ENCODE results near the gene TBCK.
"Not testable (repeated sequence)": the region's sequence is repeated elsewhere in the genome, so short reads cannot be mapped to it uniquely, and the experiment has no call there.

TBCK gene

GRCh38 chr4:106315968-106316772 is at the start of gene TBCK, which contains the start of gene AIMP1:
Gene TBCK, minus strand, starts transcription at chr4:106316209. Its CDS starts 7,249 bp downstream, at chr4:106308960.
Gene AIMP1, plus strand, starts transcription at chr4:106316550. Its CDS starts 8,460 bp downstream, at chr4:106325010.
- peak; percentile 69 for DNase-seq (ENCODE audit: low read depth)

DNA sequence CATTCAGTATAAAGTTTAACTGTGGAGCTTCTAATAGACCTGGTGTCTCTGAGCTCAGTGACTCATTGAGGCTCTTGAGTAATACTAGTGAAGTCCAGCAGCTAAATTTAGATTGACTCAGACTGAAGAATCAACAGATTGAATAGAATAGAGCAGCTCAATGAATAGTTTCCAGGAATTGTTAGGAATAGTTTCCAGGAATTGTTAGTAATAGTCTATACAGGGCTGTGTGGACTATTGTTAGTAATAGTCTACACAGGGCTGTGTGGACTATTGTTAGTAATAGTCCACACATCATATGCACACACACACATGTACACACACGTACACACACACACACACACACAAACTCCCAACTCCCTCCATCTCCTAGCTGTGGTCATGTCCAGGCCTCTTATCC is 49.6 kb upstream of the TBCK start:
- DNase-seq (ENCODE audit: low read depth) = no peak

DNA sequence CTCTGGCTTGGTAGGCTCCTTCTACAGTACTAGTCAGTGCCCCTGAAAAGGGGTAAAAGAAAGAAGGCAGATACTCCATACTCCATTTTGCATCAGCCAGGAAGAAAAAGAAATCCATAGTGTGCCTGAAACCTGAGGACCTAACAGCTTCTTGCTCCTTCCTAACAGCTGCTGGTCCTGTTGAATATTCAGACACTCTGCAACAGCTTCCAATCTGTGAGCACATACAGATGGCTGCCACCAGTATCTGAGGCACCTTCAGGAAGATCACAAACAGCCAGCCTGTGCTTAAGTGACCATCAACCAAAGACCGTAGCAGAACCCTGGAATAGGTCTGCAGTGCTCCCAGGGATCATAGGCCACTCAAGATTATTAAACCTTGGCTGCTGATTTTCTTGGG is 48.3 kb upstream of the TBCK start:
- no peak for DNase-seq (ENCODE audit: low read depth)

- DNase-seq (ENCODE audit: low read depth) = no peak
Measured at GRCh38 chr4:106362086-106362825, 46.2 kb upstream of the TBCK start.

DNA sequence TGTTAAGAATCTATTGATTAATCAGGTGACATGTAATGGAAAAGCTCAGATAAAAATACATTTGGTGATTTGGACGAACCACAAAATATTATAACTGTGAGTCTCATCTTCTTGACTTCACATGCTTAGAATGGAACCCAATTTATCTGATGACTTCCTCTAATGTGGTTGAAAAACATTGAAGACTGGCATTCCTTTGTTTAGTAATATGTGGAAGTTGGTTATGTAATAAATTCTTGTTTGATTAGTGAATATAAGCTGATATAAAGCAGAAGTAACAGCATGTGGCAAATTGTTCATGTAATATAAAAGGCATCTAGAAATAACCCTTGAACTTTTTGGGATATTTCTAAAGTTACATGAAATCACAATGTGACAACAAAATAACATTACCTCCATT is 42.9 kb upstream of the TBCK start:
- DNase-seq (ENCODE audit: low read depth) = no peak

DNA sequence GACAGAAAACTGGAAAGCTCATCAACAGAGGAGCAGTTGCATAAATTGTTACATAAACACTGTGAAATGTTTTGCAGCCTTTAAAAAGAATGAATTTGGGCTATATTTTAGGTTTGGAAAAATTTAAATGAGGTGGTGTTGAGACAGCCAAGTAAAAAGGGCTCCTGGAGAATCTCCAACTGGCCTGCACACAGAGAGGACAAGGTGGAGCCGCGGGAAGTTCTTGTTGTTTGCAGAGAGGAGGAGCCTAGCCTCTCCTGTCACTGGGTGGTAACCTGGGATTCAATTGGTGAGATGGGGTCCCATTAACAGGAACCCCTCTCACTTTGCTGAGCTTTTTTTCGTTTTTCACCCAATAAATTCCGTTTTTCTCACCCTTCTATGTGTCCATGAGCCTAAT is 39.2 kb upstream of the TBCK start:
- DNase-seq (ENCODE audit: low read depth) = no peak

- DNase-seq (ENCODE audit: low read depth) = no peak
Measured at GRCh38 chr4:106353786-106354185, 37.8 kb upstream of the TBCK start.

DNA sequence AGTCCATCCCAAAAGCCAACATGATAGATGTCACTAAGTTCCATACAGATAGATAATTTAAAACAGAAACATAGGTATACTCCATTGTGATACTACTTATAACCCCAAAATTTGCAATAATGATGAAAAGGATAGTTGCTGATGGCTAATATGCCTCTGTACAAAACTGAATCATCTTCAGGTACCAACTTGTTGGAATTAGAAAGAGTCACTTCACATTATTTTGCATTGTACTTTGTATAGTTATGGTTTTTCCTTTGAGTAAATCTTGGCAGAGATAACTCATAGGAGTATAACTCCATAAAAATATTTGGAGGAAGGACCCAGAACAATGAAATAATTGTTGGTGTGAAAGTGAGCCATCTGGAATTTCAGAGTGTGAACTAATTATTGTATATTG is 35.0 kb upstream of the TBCK start:
- DNase-seq (ENCODE audit: low read depth) = no peak

- DNase-seq (ENCODE audit: low read depth) = no peak
Measured at GRCh38 chr4:106347167-106347566, 31.2 kb upstream of the TBCK start.

- no peak for DNase-seq (ENCODE audit: low read depth)
Measured at GRCh38 chr4:106344647-106344970, 28.6 kb upstream of the TBCK start.

DNA sequence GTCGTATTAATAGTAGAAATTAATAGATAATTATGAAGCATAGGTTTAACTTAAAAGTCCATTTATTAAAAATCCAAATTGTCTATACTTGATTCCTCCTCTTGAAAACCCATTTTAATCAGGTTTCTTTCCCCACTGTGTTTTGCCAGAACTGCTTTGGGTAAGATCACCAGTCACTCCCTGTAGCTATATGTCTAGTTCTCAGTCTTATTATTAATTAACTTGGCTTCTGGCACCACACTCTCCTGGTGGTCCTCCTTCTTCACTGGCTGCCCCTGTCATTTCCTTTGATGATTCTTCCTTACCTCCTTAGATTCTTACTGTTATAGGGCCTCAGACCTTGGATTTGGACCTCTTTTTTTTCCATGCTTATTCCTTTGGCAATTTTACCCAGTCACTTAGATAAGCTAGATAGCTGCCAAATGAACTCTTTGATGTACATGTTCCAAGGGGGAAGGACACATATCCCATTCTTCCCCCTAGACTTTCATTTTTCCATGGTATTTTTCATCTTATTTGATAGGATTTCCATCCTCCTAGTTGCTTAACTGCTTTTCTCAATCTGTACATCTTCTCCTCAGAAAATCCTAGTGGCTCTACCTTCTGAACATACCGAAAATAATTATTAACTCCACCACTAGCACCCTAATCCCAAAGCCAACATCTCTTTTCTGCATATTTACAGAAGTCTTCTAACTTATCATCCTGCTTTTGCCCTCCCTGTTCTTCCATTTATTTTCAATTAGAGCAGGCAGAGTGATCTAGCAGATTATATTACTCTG is 28.0 kb upstream of the TBCK start:
- DNase-seq (ENCODE audit: low read depth) = no peak

GRCh38 chr4:106340774-106341173 is 24.8 kb upstream of the TBCK start:
- DNase-seq (ENCODE audit: low read depth) = no peak

GRCh38 chr4:106339431-106339830 is 23.4 kb upstream of the TBCK start:
- no peak for DNase-seq (ENCODE audit: low read depth)

- no peak for DNase-seq (ENCODE audit: low read depth)
Measured at GRCh38 chr4:106338671-106339070, 22.7 kb upstream of the TBCK start.

DNA sequence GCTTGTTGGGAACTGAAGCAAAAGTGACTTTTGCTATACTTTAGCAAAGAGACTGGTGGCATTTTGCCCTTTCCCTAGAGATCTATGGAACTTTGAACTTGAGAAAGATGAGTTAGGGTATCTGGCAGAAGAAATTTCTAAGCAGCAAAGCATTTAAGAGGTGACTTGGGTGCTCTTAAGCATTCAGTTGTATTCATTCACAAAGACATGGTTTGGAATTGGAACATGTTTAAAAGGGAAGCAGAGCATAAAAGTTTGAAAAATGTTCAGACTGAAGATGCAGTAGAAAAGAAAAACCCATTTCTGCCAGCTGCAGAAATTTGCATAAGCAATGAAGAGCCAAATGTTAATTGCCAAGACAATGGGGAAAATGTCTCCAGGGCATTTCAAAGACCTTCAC is 21.9 kb upstream of the TBCK start:
- DNase-seq (ENCODE audit: low read depth) = no peak

GRCh38 chr4:106336618-106337017 is 20.6 kb upstream of the TBCK start:
- DNase-seq (ENCODE audit: low read depth) = no peak

DNA sequence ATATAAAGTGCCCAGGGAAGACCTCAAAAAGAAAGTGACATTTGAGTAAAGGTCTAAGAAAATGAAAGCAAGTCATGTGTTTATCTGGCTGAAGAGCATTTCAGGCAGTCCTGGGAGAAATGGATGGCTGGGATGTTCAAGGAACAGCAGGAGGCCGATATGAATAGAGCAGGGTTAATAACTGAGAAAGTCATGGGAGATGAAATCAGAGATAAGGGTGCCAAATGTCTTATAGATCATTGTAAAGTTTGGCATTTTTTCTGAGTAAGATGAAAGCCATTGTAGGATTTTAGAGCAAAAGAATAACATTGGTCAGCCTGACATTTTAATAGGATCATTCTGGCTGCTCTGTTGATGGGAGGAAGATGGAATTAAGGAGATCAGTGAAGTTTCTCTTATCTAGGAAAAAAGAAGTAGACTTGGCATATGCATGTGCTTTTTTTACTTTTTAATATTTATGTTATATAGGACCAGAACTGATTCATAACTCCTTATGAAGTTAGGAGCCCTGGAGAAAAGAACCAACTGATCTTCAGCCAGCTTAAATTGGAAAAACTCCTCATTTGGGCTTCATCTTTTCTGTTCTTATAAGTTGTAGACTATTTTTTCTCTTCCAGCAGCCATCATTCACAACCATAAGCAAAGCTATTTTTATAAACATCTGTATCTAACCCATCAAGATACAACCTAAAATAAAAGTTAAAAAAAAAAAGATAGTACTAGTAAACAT is 18.9 kb upstream of the TBCK start:
- no peak for DNase-seq (ENCODE audit: low read depth)

GRCh38 chr4:106333186-106333585 is 17.2 kb upstream of the TBCK start:
- DNase-seq (ENCODE audit: low read depth) = no peak

- no peak for DNase-seq (ENCODE audit: low read depth)
Measured at GRCh38 chr4:106329041-106329618, 13.1 kb upstream of the TBCK start.

DNA sequence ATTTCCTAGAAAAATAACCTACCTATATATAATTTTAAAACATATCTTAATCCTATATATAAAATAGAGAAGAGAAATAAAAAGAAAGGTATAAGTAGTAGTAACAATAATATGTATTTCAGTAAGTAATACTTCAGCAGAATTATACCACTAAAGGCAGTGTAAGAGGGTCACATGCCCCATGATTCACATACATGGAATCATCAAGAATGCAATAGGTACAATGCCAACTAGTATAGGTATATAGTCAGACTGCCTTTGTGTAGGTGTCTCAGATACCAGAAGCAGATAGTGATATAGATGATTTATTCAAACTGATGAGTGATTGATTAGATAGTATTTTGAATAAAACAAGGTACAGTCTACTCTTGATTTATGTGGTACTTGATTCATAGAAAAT is 9.8 kb upstream of the TBCK start:
- no peak for DNase-seq (ENCODE audit: low read depth)

DNA sequence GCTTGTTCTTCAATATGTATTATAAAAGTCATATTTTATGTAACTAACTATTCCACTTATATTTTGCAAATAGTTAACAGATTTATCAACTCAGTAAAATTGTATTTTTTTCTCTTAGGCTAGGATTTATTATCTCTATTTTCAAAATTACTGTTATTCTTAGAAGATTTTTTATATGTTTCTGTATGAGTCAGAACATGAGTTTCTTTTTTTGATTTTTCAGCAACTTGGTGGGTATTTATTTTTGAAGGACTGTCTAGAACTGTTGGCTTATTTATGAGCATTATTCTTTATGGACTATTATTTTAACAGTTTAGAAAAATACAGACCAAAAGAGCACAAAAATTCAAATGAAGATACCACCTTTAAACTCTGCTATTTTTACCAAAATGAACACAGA is 7.1 kb upstream of the TBCK start:
- no peak for DNase-seq (ENCODE audit: low read depth)

GRCh38 chr4:106321814-106322213 is 5.8 kb upstream of the TBCK start:
- not testable (repeated sequence) for DNase-seq (ENCODE audit: low read depth)

Data from activated T-helper 1 cell treated with Interleukin-2 at 50 U/mL for 16 hours (primary cell).